GM18498 (cell line): ENCODE measurements around the gene IFI16.

Experiments
- ATAC-seq: cut with Tn5 transposase; IDR thresholded peaks from one replicate; pipeline ENCODE4 v1.9.1; 2021; ENCODE audit warnings: mild to moderate bottlenecking, moderate library complexity; ENCODE audit not compliant: unreplicated experiment

IFI16 gene

GRCh38 chr1:159056069-159056698 lies 46.5 kb downstream of the IFI16 start:
- ATAC-seq = no peak

- ATAC-seq = no peak
These were observed 49.0 kb downstream of the IFI16 start for GRCh38 chr1:159058751-159059150.

GRCh38 chr1:159065106-159065505 lies 55.4 kb downstream of the IFI16 start:
- ATAC-seq = no peak

GRCh38 chr1:159066108-159066507 lies 56.4 kb downstream of the IFI16 start:
- no peak for ATAC-seq

- ATAC-seq = peak; percentile 82
These were observed 58.3 kb downstream of the IFI16 start for GRCh38 chr1:159067699-159068621.

- no peak for ATAC-seq
These were observed 59.2 kb downstream of the IFI16 start for GRCh38 chr1:159068886-159069285.

- no peak for ATAC-seq
These were observed 62.4 kb downstream of the IFI16 start for GRCh38 chr1:159071970-159072582.

GRCh38 chr1:159076438-159077119 lies 66.9 kb downstream of the IFI16 start, which contains the start of gene AIM2:
TSS of gene AIM2 (minus strand) at chr1:159076766. CDS start at chr1:159073499, 3,267 bp downstream.
- ATAC-seq = peak; percentile 92

GRCh38 chr1:159077120-159077961 lies 67.6 kb downstream of the IFI16 start:
- peak; percentile 70 for ATAC-seq

GRCh38 chr1:159079525-159079924 lies 69.8 kb downstream of the IFI16 start:
- ATAC-seq = no peak

GRCh38 chr1:159081626-159082025 lies 71.9 kb downstream of the IFI16 start:
- no peak for ATAC-seq

- ATAC-seq = no peak
These were observed 73.3 kb downstream of the IFI16 start for GRCh38 chr1:159083013-159083412.

GRCh38 chr1:159084152-159084551 lies 74.4 kb downstream of the IFI16 start:
- no peak for ATAC-seq

- ATAC-seq = no peak
These were observed 75.2 kb downstream of the IFI16 start for GRCh38 chr1:159084867-159085266.

- ATAC-seq = no peak
These were observed 78.3 kb downstream of the IFI16 start for GRCh38 chr1:159088050-159088449.

- peak; percentile 60 for ATAC-seq
These were observed 79.0 kb downstream of the IFI16 start for GRCh38 chr1:159088546-159089183.

GRCh38 chr1:159089184-159089791 lies 79.6 kb downstream of the IFI16 start:
- peak; percentile 59 for ATAC-seq

GRCh38 chr1:159090286-159091179 lies 80.8 kb downstream of the IFI16 start:
- no peak for ATAC-seq
